ENCODE results near the gene MTHFD2L.

Gene MTHFD2L

DNA sequence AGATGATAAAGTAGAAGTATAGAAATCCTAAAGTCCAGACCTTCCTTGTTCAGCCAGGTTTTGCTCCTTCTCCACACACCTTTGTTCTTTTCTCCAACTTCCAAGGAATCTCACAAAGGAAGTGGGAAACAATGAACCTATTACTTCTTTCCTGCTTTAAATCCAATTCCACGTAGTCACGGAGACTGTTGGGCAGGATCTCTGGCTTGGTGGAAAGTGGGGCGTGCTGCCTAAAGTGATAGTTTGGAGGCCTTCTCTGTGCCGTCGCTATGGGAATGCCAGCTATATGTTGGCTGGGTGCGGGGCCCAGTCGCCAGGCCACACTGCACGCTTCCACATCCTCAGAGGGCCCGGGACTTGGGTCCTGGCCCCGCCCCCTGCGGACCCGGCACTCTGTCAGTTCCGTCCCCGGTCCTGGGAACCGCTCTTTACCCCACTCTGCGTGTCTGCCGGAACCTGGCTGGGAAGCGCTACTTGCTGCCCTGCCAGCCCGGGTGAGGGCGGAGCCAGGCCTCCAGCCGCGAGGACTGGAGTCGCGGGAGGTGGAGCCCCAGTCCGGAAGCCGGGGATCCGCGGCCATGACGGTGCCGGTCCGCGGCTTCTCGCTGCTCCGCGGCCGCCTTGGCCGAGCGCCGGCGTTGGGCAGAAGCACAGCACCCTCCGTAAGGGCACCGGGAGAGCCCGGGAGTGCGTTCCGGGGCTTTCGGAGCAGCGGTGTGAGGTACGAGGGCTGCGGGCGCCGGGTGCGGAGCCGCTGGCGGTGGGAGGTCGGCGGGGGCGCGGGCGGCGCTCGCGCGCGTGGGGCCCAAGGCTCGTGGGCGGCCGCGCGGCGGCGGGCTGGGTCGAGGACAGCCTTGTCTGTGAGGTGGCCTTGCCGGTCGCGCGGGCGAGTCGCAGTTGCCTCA is at the start of gene MTHFD2L:
Gene MTHFD2L, plus strand, starts transcription at position 558 of the 905 bp plus-strand sequence. Its CDS starts 21 bp downstream, at position 579.
- peak; percentile 26 for DNase-seq (ENCODE audit: low read depth, low spot score)
- Histone ChIP-seq H3K27ac (peak within 1 kb of the TSS; percentile 20; the same call in 1 of the 2 replicates), H3K9me3 (ENCODE audit: low read depth, low read length) (no peaks in the 10 kb centered on the region), H3K9ac (ENCODE audit: insufficient read length) (peak within 1 kb of the TSS; percentile 91), H3K36me3 (ENCODE audit: insufficient read depth, low read length) (peaks cover 30% of the 10 kb centered on the region), H3K4me3 (peak within 1 kb of the TSS; percentile 94)
- TF ChIP-seq EZH2 (IDR thresholded peaks at IDR 0.05) (no peak), POLR2AphosphoS5 (IDR thresholded peaks at IDR 0.05; ENCODE audit: borderline replicate concordance, low read depth, low read length) (peak; percentile 92), FOXP2 (optimal IDR thresholded peaks at IDR 0.05; ENCODE audit: control extremely low read depth, extremely low read length, insufficient read depth) (no peak)

DNA sequence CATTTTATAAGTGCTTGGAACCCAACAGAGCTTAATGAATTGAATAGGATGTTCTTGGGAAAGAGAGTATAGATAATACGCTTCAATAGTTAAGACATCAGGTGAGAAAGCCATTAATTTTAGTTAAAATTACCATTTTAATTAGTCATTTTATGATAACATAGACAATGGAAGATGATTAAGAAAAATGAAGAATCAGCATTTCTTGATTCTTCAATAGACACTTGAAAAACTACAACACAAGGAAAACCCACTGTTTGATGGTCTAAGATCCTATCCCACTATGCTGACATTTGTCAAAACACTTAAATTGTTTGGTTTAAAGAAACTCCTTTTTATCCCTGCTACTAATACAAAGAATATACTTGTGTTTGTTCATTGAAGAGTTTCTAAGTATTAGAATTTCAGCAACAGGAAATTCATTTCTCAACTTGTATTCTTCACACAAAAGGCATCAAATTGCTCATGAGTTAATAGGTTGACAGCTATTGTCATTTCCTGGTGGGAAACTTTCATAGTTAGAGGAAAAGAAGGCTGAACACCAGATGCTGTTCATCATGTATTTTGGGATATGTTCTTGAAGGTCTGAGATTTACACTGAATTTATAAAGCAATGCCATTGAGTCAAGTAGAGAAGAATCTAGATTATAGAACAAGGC is 49.3 kb upstream of the MTHFD2L start:
- Histone ChIP-seq H3K9me3 (ENCODE audit: low read depth, low read length) (no peaks in the 10 kb centered on the region), H3K9ac (ENCODE audit: insufficient read length) (no peak overlapping the region), H3K27ac (no peak overlapping the region), H3K4me3 (no peak overlapping the region), H3K36me3 (ENCODE audit: insufficient read depth, low read length) (no peaks in the 10 kb centered on the region)
- no peak for TF ChIP-seq FOXP2 (optimal IDR thresholded peaks at IDR 0.05; ENCODE audit: control extremely low read depth, extremely low read length, insufficient read depth)
- TF ChIP-seq EZH2 (IDR thresholded peaks at IDR 0.05) = no peak
- TF ChIP-seq POLR2AphosphoS5 (IDR thresholded peaks at IDR 0.05; ENCODE audit: borderline replicate concordance, low read depth, low read length) = no peak
- DNase-seq (ENCODE audit: low read depth, low spot score) = no peak

DNA sequence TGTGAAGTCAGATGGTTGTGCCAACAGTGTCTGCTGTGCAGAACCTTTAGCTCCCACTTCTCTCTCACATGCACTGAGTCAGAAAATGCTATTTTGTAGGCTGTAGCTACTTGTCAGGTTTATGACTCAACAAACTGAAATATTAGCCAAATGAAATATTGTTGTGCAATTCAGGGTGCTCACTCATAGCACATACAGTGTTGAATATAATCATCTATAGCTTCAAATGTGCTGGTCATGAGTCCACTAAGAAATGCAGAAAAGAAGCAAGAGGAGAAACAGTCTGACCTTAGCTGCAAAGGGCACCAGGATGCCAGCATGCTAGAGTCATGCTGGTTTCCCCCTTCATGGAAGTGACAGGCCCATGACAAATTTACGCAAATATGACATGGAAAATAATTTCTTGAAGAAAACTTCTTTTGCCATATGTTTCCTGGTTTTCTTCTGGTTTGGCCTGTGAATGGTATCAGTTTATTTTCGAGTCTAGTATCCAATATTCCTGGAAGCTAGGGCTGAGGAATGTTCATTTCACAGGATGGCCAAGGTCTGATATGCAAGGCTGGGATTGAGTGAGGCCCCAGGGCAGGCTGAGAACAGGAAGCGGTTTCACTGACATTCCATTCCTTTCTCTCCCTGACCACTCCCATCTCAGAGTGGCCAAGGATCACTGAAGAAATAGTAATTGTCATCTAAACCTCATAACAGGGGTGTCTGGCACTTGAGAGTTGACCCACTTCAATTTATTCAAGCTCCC is 48.6 kb upstream of the MTHFD2L start:
- no peak for DNase-seq (ENCODE audit: low read depth, low spot score)
- H3K9ac ChIP-seq (ENCODE audit: insufficient read length) = no peak overlapping the region
- no peak for TF ChIP-seq EZH2 (IDR thresholded peaks at IDR 0.05)
- no peak for TF ChIP-seq POLR2AphosphoS5 (IDR thresholded peaks at IDR 0.05; ENCODE audit: borderline replicate concordance, low read depth, low read length)
- H3K9me3 ChIP-seq (ENCODE audit: low read depth, low read length) = no peaks in the 10 kb centered on the region
- no peak overlapping the region for H3K27ac ChIP-seq
- H3K4me3 ChIP-seq = no peak overlapping the region
- no peaks in the 10 kb centered on the region for H3K36me3 ChIP-seq (ENCODE audit: insufficient read depth, low read length)

DNA sequence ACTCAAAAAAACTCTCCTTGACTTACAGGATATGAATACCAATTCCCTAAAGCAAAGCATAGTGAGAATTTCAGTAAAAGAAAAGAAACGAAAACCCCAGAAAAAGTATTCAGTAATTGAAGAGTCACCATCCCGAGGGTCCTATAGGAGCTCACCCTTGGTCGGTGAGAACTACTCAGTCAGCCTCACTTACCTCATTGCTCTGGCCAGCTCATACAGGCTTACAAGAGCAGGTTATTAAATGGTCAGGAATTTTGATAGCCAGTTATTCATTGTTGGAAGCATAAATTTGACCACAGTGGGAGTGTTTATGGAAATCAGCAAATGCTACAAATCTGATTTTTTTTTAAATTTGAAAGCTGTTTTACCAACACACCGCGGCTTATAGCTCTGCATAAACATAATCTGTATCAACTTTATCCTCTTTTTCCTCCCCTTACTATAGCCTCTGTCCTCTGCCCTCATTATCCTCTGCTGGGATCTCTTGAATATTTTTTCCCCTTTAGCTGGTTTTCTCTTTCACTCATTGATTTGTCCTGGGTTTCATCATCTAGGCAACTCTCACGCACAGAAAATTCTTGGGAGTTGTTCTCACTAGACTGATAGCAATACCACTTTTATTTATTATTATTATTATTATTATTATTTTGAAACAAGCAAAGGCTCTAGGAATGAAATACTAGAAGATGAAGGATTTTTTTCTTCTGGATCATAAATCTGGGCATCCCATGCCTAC is 47.9 kb upstream of the MTHFD2L start:
- TF ChIP-seq FOXP2 (optimal IDR thresholded peaks at IDR 0.05; ENCODE audit: control extremely low read depth, extremely low read length, insufficient read depth) = no peak
- no peak for TF ChIP-seq EZH2 (IDR thresholded peaks at IDR 0.05)
- no peak for TF ChIP-seq POLR2AphosphoS5 (IDR thresholded peaks at IDR 0.05; ENCODE audit: borderline replicate concordance, low read depth, low read length)
- no peak for DNase-seq (ENCODE audit: low read depth, low spot score)
- Histone ChIP-seq H3K9ac (ENCODE audit: insufficient read length) (no peak overlapping the region), H3K36me3 (ENCODE audit: insufficient read depth, low read length) (no peaks in the 10 kb centered on the region), H3K4me3 (no peak overlapping the region), H3K27ac (no peak overlapping the region), H3K9me3 (ENCODE audit: low read depth, low read length) (no peaks in the 10 kb centered on the region)

DNA sequence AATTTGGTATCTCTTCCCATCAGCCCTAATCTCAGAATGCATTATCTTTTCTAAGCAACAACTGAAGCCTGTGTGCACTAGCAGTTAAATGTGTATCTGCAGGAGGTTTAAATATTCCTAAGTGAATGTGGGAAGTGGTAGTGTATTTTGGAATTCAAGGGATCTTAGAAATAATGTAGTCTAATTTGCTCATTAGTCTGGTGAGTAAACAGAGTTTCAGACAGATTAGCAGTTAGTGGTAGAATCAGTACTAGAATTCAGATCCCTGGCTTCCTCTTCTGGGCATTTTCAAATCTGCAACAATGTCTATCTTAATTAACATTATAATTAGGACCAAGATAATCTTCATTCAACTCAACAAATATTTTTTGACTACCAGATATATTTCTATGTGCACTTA is 47.2 kb upstream of the MTHFD2L start:
- no peak overlapping the region for H3K9ac ChIP-seq (ENCODE audit: insufficient read length)
- H3K36me3 ChIP-seq (ENCODE audit: insufficient read depth, low read length) = no peaks in the 10 kb centered on the region
- DNase-seq (ENCODE audit: low read depth, low spot score) = no peak
- no peak overlapping the region for H3K27ac ChIP-seq
- no peaks in the 10 kb centered on the region for H3K9me3 ChIP-seq (ENCODE audit: low read depth, low read length)
- H3K4me3 ChIP-seq = no peak overlapping the region
- TF ChIP-seq FOXP2 (optimal IDR thresholded peaks at IDR 0.05; ENCODE audit: control extremely low read depth, extremely low read length, insufficient read depth) = no peak
- TF ChIP-seq POLR2AphosphoS5 (IDR thresholded peaks at IDR 0.05; ENCODE audit: borderline replicate concordance, low read depth, low read length) = no peak

DNA sequence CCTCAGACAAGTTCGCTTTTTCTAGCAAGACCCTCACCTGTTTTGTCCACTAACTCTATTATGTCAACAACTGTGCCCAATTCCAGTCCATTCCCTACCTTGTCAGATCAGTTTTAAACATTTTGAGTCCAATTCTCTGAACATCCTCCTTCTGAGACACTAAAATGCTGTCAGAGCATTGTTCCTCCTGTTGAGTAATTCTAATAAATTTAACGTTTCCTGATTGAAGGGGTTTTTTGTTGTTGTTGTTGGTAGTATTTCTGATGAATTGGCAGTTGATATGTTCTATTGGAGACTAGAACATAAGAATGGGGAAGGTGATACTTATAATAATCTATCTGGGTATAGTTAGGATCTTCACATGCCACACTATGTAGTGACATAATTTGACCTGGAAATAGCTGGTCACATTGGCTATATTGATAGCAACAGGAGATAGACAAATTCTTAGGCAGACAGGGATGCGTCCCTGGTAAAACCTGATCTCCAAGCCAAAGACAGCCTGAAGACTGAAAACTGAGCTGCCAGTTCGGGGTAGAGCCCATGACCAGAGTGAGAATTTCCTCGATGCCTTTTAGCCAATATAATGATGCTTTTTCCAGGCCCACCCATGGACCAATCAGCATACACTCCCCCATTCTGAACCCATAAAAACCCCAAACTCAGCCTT is 46.5 kb upstream of the MTHFD2L start:
- Histone ChIP-seq H3K27ac (no peak overlapping the region), H3K9ac (ENCODE audit: insufficient read length) (no peak overlapping the region), H3K9me3 (ENCODE audit: low read depth, low read length) (no peaks in the 10 kb centered on the region), H3K4me3 (no peak overlapping the region), H3K36me3 (ENCODE audit: insufficient read depth, low read length) (no peaks in the 10 kb centered on the region)
- no peak for TF ChIP-seq POLR2AphosphoS5 (IDR thresholded peaks at IDR 0.05; ENCODE audit: borderline replicate concordance, low read depth, low read length)
- TF ChIP-seq EZH2 (IDR thresholded peaks at IDR 0.05) = no peak
- TF ChIP-seq FOXP2 (optimal IDR thresholded peaks at IDR 0.05; ENCODE audit: control extremely low read depth, extremely low read length, insufficient read depth) = no peak
- DNase-seq (ENCODE audit: low read depth, low spot score) = no peak

DNA sequence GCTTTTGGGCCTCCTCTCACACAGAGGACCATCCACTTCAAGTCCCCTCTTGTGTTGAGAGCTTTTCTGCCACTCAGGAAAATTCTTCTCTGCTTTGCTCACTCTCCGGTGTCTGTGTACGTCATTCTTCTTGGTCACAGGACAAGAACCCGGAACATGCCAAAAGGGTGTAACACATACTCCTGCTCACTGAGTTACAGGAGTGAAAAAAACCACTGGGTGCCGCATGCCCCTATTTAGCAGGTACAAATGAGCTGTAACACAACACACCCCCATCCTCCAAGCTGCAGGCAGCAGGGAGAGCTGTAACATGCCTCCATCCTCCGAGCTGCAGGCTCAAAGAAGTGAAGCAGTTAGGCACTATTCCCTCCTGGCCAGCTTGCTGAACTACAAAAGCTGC is 45.9 kb upstream of the MTHFD2L start:
- no peak for DNase-seq (ENCODE audit: low read depth, low spot score)
- Histone ChIP-seq H3K36me3 (ENCODE audit: insufficient read depth, low read length) (no peaks in the 10 kb centered on the region), H3K4me3 (no peak overlapping the region), H3K27ac (no peak overlapping the region), H3K9me3 (ENCODE audit: low read depth, low read length) (no peaks in the 10 kb centered on the region), H3K9ac (ENCODE audit: insufficient read length) (no peak overlapping the region)
- TF ChIP-seq POLR2AphosphoS5 (IDR thresholded peaks at IDR 0.05; ENCODE audit: borderline replicate concordance, low read depth, low read length) (no peak), FOXP2 (optimal IDR thresholded peaks at IDR 0.05; ENCODE audit: control extremely low read depth, extremely low read length, insufficient read depth) (no peak), EZH2 (IDR thresholded peaks at IDR 0.05) (no peak)
